COR-L47 (cell line): Measurements from ENCODE around the gene F2RL1.
"Not testable (repeated sequence)": the region's sequence is repeated elsewhere in the genome, so short reads cannot be mapped to it uniquely, and the experiment has no call there.

ENCODE experiments used
- DNase-seq: peaks from one replicate; lab custom pipeline; 2025; lab: John Stamatoyannopoulos, UW

Gene F2RL1

DNA sequence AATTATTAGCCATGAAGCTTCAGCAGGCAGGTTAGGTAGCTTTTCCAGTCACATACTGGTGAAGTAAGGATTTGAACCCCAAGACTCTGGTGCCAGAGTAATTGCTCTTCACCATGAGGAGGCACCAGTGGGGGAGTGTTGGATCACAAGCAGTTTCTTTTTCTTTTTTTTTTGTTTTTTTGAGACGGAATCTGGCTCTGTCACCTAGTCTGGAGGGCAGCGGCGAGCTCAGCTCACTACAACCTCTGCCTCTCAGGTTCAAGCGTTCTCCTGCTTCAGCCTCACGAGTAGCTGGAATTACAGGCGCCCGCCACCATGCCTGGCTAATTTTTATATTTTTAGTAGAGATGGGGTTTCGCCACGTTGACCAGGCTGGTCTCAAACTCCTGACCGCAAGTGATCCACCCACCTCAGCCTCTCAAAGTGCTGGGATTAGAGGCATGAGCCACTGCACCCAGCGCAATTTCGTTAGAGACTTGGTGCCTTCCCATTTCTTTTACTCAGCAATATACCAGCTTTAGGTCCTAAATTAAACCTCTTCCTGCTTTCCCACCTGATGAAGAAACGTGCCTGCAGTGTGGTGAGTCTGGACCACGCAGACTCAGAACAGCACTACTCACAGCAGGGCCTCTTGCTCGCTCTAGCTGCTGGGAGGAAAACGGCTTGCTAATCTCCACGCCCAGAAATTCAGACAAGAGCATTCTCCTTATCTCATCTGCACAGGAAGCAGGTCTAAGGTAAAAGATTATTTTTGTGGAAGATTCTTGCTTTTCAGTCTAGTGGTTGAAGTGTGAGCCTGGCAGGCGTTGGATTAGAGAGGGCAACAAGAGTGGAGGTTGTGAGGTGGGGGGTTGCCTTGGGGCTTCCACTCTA, 30.8 kb downstream of the F2RL1 start, which contains the start of gene S100Z:
TSS of gene S100Z (plus strand) at position 596 of the 873 bp plus-strand sequence. CDS start 25,346 bp downstream, outside the sequence.
- DNase-seq, result no peak

- DNase-seq, result no peak
Measured at GRCh38 chr5:76850543-76851145, 31.8 kb downstream of the F2RL1 start.

DNA sequence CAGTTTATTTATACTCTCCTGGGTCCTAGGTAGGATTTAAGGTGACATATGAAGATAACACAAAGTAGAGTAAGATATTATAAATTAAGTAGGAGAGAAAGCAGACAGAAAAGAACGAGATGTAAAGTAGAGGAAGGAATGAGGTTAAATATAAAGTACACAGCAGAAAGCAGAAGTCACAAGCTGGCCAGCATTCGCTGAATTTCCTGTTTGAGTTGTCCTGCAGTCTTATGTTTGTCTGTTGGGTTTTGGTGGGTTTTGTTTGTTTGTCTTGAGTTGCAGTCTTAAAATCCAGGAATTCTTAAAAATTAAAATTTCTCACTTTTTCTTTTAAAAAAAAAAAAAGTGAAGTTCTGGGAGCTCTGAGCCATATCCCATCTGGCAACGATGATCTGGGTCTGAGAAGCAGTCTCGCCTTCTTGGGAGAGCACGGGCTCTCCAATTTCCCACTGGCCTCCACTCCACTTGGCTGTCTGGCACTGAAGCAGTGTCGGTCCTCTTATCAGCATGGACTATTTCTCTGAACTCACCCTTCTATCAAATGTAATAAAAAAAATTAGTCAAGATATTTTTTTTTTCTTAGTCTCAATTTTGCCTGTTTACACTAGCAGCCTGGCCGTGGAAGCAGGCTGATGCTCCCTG, 33.0 kb downstream of the F2RL1 start:
- no peak for DNase-seq

- DNase-seq, result no peak
Measured at GRCh38 chr5:76852772-76853171, 33.9 kb downstream of the F2RL1 start.

GRCh38 chr5:76853741-76854140, 34.9 kb downstream of the F2RL1 start:
- DNase-seq, result not testable (repeated sequence)

- DNase-seq, result no peak
Measured at GRCh38 chr5:76854644-76855043, 35.8 kb downstream of the F2RL1 start.

DNA sequence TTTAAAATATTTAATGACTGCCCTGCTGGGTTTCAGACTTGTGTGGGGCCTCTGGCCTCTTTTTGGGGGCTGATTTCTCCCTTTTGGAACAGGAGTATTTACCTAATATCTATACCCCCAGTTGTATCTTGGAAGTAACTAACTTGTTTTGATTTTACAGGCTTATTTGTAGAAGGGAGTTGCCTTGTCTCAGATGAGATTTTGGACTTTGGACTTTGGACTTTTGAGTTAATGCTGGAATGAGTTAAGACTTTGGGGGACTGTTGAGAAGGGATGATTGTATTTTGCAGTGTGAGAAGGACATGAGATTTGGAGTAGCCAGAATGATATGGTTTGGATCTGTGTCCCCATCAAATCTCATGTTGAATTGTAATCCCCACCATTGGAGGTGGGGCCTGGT, 36.7 kb downstream of the F2RL1 start:
- not testable (repeated sequence) for DNase-seq

DNA sequence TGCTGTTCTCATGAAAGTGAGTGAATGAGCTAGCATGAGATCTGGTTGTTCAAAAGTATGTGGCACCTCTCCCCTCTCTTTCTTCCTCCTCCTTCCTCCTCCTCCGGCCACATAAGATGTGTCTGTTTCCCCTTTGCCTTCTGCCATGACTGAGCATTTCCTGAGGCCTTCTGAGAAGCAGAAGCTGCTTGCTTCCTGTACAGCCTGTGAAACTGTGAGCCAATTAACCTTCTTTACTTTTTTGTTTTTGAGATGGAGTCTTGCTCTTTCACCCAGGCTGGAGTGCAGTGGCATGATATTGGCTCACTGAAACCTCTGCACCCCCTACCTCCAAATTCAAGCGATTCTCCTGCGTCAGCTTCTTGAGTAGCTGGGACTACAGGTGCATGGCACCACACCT, 37.1 kb downstream of the F2RL1 start:
- no peak for DNase-seq

GRCh38 chr5:76856800-76857199, 38.0 kb downstream of the F2RL1 start:
- not testable (repeated sequence) for DNase-seq

- no peak for DNase-seq
Measured at GRCh38 chr5:76859591-76860247, 40.9 kb downstream of the F2RL1 start.

DNA sequence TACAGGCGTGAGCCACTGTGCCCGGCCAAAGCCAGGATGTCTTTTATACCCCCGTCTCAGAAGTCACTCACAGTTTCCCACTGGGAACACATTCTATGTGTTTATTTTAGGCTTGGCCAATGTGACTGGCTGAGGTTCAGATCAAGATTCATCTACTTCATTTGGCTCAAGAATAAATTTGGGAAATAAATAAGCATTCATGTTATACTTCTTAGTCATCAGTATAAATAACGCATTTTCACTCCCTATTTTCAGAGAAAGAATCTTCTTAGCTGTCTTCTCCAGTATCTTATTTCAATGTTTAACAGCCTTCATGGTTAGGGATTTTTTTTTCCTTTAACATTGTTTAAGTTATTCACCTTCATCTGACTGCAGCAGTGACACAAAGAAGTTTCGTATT, 42.8 kb downstream of the F2RL1 start:
- DNase-seq, result no peak

GRCh38 chr5:76863001-76863400, 44.2 kb downstream of the F2RL1 start:
- no peak for DNase-seq

- DNase-seq, result no peak
Measured at GRCh38 chr5:76866503-76866902, 47.7 kb downstream of the F2RL1 start.

DNA sequence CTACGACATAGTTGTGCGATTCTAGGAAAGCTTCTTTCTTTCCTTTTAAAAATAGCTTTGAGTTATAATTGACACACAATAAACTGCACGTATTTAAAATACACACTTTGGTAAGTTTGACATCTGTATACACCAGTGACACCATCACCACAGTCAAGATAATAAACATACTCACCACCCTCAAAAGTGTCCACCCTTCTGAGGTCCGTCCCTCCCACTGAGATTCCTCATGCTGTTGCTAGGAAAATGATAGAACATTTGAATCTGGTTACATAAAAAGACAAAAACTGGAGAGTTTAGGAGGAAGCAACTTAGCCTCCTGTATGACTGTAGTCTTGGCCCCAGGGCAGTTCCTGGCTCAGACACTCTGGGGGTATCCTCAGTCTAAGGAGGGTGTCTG, 48.2 kb downstream of the F2RL1 start:
- no peak for DNase-seq

DNA sequence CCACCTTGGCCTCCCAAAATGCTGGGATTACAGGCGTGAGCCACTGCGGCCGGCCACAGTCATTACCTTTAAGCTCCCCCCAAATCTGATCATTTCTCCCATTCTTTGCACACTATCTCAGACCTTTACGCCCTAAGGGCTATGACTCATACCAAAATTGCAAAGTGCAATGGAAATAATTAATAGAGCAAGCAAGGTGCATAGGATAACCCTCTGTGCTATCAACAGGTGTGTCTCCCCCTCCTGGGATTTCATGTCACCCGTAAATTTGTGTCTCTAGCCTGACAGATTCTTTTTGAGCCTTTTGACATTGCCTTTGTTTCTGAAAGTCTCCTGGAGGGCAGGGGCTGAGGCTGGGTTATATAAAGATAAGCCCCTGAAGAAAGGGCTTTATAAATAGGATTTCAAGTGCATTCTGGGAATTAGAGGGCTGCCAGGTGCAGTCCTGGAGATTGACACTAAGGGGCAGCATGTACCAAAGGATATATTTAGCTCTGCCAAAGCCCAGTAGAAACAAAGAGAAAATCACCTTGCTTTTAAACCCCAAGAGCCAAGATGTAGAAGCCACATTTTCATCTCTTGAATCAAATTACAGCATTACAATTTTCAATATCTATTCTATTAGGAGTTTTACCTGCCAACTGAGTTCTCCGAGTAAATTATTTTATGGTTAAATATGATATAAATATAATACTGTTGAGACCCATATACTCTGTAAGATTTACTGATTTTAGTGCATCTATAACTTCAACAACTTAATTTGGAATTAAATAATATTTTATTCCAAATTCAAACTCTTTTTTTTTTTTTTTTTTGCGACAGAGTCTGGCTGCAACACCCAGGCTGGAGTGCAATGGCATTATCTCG, 49.2 kb downstream of the F2RL1 start:
- peak; percentile 67 for DNase-seq

DNA sequence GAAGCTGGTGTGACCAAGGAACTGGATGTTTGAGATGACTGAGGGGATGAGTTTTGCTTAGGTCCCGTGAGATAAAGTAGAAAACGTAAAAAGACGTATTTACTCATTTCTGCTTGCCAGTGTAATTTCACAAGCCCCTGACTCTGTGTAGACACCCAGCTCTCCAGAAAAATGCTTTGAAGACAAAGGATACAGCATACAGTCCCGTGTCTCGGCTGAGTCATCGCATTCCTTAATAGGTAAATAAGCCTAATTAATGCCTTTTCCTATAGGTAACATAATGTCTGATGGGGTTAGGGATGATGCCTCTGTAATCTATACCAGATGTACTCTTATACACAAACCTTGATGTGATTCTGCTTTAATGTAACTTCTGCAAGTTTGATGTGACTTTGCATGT, 51.2 kb downstream of the F2RL1 start:
- no peak for DNase-seq

GRCh38 chr5:76874088-76874581, 55.3 kb downstream of the F2RL1 start:
- peak; percentile 86 for DNase-seq
